Nephron (organoid): Measurements from ENCODE around the gene ASB10.

Experiments
- H3K27ac Mint-ChIP-seq, 3 experiments: 2 replicates each; pipeline ENCODE4 v1.8.0; 2020; ENCODE audit warnings: mixed read lengths in 3 of 3, mild to moderate bottlenecking in 2 of 3, moderate library complexity in 1 of 3
- H3K27me3 Mint-ChIP-seq: 2 replicates; pipeline ENCODE4 v1.8.0; 2021; ENCODE audit warnings: low read depth, mild to moderate bottlenecking, moderate library complexity, mixed read lengths
- H3K36me3 Mint-ChIP-seq: 2 replicates; pipeline ENCODE4 v1.8.0; 2020; ENCODE audit warnings: low read depth, mixed read lengths
- H3K4me1 Mint-ChIP-seq: 2 replicates; pipeline ENCODE4 v1.8.0; 2020; ENCODE audit warnings: mixed read lengths
- H3K4me3 Mint-ChIP-seq, 3 experiments: 2 replicates each; pipeline ENCODE4 v1.8.0; 2020; ENCODE audit warnings: mild to moderate bottlenecking in 3 of 3, mixed read lengths in 3 of 3, moderate library complexity in 2 of 3
- H3K9me3 Mint-ChIP-seq: 2 replicates; pipeline ENCODE4 v1.8.0; 2020; ENCODE audit warnings: mixed read lengths
- CTCF ChIP-seq, 3 experiments: fragments of 200-600 bp; sonication (generic); IDR thresholded peaks; one replicate each; pipeline ENCODE4 v1.5.0; 2021; ENCODE audit warnings: antibody characterized with exemption in 3 of 3; ENCODE audit not compliant: unreplicated experiment in 3 of 3

ASB10 gene

GRCh38 chr7:151194188-151194587 lies 7.1 kb upstream of the ASB10 start:
- no peaks in the 10 kb centered on the region for H3K9me3 Mint-ChIP-seq

GRCh38 chr7:151193203-151193978 lies 6.3 kb upstream of the ASB10 start:
- no peaks in the 10 kb centered on the region for H3K9me3 Mint-ChIP-seq
- TF ChIP-seq CTCF (IDR thresholded peaks at IDR 0.05; ENCODE audit: unreplicated experiment in 3 of 3) = no peak
- H3K4me3 Mint-ChIP-seq = no peak overlapping the region
- H3K27me3 Mint-ChIP-seq = peaks cover 31% of the 10 kb centered on the region
- H3K36me3 Mint-ChIP-seq = no peaks in the 10 kb centered on the region
- no peak overlapping the region for H3K27ac Mint-ChIP-seq
- H3K4me1 Mint-ChIP-seq = no peaks in the 10 kb centered on the region

More at GRCh38 chr7:151194188-151194587, 7.1 kb upstream of the ASB10 start:
- Mint-ChIP-seq H3K36me3 (no peaks in the 10 kb centered on the region), H3K27me3 (peaks cover 30% of the 10 kb centered on the region), H3K27ac (no peak overlapping the region), H3K4me3 (no peak overlapping the region), H3K4me1 (no peaks in the 10 kb centered on the region)
- TF ChIP-seq CTCF (IDR thresholded peaks at IDR 0.05; ENCODE audit: unreplicated experiment in 3 of 3) = no peak

GRCh38 chr7:151192002-151192539 lies 5.0 kb upstream of the ASB10 start:
- Mint-ChIP-seq H3K4me3 (no peak overlapping the region), H3K27me3 (peaks cover 34% of the 10 kb centered on the region), H3K27ac (no peak overlapping the region), H3K9me3 (no peaks in the 10 kb centered on the region), H3K4me1 (peaks cover 4% of the 10 kb centered on the region), H3K36me3 (no peaks in the 10 kb centered on the region)
- no peak for TF ChIP-seq CTCF (IDR thresholded peaks at IDR 0.05; ENCODE audit: unreplicated experiment in 3 of 3)

- peaks cover 4% of the 10 kb centered on the region for H3K4me1 Mint-ChIP-seq
- H3K9me3 Mint-ChIP-seq = no peaks in the 10 kb centered on the region
- TF ChIP-seq CTCF (IDR thresholded peaks at IDR 0.05; ENCODE audit: unreplicated experiment in 3 of 3) = no peak
- peaks cover 34% of the 10 kb centered on the region for H3K27me3 Mint-ChIP-seq
- H3K4me3 Mint-ChIP-seq = no peak overlapping the region
- H3K27ac Mint-ChIP-seq = no peak overlapping the region
- H3K36me3 Mint-ChIP-seq = no peaks in the 10 kb centered on the region
Observed at GRCh38 chr7:151191544-151191943, 4.5 kb upstream of the ASB10 start.

- Mint-ChIP-seq H3K4me1 (peaks cover 4% of the 10 kb centered on the region), H3K9me3 (no peaks in the 10 kb centered on the region), H3K36me3 (no peaks in the 10 kb centered on the region), H3K27me3 (peaks cover 38% of the 10 kb centered on the region), H3K4me3 (no peak overlapping the region), H3K27ac (no peak overlapping the region)
- no peak for TF ChIP-seq CTCF (IDR thresholded peaks at IDR 0.05; ENCODE audit: unreplicated experiment in 3 of 3)
Observed at GRCh38 chr7:151189038-151189437, 2.0 kb upstream of the ASB10 start.

- Mint-ChIP-seq H3K4me1 (peaks cover 4% of the 10 kb centered on the region), H3K9me3 (no peaks in the 10 kb centered on the region), H3K27ac (no peak overlapping the region), H3K27me3 (peaks cover 34% of the 10 kb centered on the region), H3K36me3 (no peaks in the 10 kb centered on the region), H3K4me3 (no peak overlapping the region)
- no peak for TF ChIP-seq CTCF (IDR thresholded peaks at IDR 0.05; ENCODE audit: unreplicated experiment in 3 of 3)
Observed at GRCh38 chr7:151188252-151188542, 1.1 kb upstream of the ASB10 start.
